BLaER1 (cell line): ENCODE measurements around the gene P2RX6.

Source experiments
- H3K27ac ChIP-seq: shearing (Covaris generic); formaldehyde crosslinking; 2 replicates; pipeline ENCODE4 v1.8.1; 2022
- H3K27me3 ChIP-seq: shearing (Covaris generic); formaldehyde crosslinking; 2 replicates; pipeline ENCODE4 v1.8.1; 2022
- H3K36me3 ChIP-seq: shearing (Covaris generic); formaldehyde crosslinking; 2 replicates; pipeline ENCODE4 v1.8.1; 2022
- H3K4me1 ChIP-seq: shearing (Covaris generic); formaldehyde crosslinking; 2 replicates; pipeline ENCODE4 v1.8.1; 2022
- H3K4me2 ChIP-seq: shearing (Covaris generic); formaldehyde crosslinking; 2 replicates; pipeline ENCODE4 v1.8.1; 2022
- H3K4me3 ChIP-seq: shearing (Covaris generic); formaldehyde crosslinking; 2 replicates; pipeline ENCODE4 v1.8.1; 2022
- H3K9ac ChIP-seq: shearing (Covaris generic); formaldehyde crosslinking; 2 replicates; pipeline ENCODE4 v1.8.1; 2022
- H3K9me3 ChIP-seq: shearing (Covaris generic); formaldehyde crosslinking; 2 replicates; pipeline ENCODE4 v1.8.1; 2022
- H4K20me1 ChIP-seq: shearing (Covaris generic); formaldehyde crosslinking; 2 replicates; pipeline ENCODE4 v1.8.1; 2022
- Cebpa-rat ChIP-seq: shearing (Covaris generic); IDR thresholded peaks from 2 replicates; pipeline ENCODE4 v1.8.1; 2022

The P2RX6 gene

GRCh38 chr22:21076912-21077625, 62.1 kb downstream of the P2RX6 start:
- H3K4me1 ChIP-seq = no peaks in the 10 kb centered on the region; the same call in 1 of the 2 replicates
- no peak for TF ChIP-seq Cebpa-rat
- no peaks in the 10 kb centered on the region for H4K20me1 ChIP-seq
- no peaks in the 10 kb centered on the region for H3K9me3 ChIP-seq
- H3K36me3 ChIP-seq = no peaks in the 10 kb centered on the region
- no peak overlapping the region for H3K4me3 ChIP-seq
- H3K27ac ChIP-seq = no peak overlapping the region
- H3K4me2 ChIP-seq = no peak overlapping the region
- no peak overlapping the region for H3K9ac ChIP-seq
- H3K27me3 ChIP-seq = no peaks in the 10 kb centered on the region
